ENCODE data around the gene TEX54.
"Not testable (repeated sequence)": the region's sequence is repeated elsewhere in the genome, so short reads cannot be mapped to it uniquely, and the experiment has no call there.

Gene TEX54

GRCh38 chr11:62855571-62856332 is 23.1 kb upstream of the TEX54 start:
- peak; percentile 97 for DNase-seq (ENCODE audit: low read depth)

- no peak for DNase-seq (ENCODE audit: low read depth)
Observed at GRCh38 chr11:62854825-62855570, 22.4 kb upstream of the TEX54 start.

- DNase-seq (ENCODE audit: low read depth) = no peak
Observed at GRCh38 chr11:62854013-62854824, 21.6 kb upstream of the TEX54 start.

GRCh38 chr11:62853279-62853965 is 20.8 kb upstream of the TEX54 start:
- no peak for DNase-seq (ENCODE audit: low read depth)

GRCh38 chr11:62852523-62853188 is 20.0 kb upstream of the TEX54 start:
- DNase-seq (ENCODE audit: low read depth) = no peak

DNA sequence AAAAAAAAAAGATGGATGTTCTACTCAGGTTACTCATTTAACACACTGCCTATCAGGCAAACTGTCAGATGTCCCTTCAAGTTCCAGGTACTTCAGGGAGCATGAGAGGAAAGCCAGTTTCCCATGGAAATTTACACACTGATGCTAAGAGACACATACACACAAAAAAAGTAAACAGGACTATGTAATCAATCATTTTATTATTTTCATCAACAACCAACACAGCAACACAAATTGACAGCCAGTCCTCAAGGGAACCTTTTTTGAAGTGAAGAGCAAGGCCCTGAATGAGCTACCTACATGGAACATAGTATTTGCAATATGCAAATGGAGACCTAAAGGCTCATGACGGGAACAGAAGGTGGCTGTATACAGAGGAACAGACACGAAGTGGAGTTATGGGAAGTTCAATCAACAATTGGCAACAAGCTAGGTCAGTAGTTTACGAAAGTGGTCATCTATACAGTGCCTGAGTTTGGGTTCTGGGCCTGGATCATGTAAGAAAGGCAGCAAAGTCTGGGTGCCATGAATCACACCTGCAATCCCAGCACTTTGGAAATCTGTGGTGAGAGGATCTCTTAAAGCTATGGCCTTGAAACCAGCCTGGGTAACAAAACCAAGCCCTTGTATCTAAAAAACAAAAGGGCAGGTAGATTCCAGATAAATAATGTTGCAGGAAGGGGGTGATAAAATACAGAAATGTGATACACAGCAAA is 19.3 kb upstream of the TEX54 start:
- DNase-seq (ENCODE audit: low read depth) = no peak

GRCh38 chr11:62850911-62851806 is 18.5 kb upstream of the TEX54 start:
- no peak for DNase-seq (ENCODE audit: low read depth)

- no peak for DNase-seq (ENCODE audit: low read depth)
Observed at GRCh38 chr11:62847767-62848314, 15.2 kb upstream of the TEX54 start.

DNA sequence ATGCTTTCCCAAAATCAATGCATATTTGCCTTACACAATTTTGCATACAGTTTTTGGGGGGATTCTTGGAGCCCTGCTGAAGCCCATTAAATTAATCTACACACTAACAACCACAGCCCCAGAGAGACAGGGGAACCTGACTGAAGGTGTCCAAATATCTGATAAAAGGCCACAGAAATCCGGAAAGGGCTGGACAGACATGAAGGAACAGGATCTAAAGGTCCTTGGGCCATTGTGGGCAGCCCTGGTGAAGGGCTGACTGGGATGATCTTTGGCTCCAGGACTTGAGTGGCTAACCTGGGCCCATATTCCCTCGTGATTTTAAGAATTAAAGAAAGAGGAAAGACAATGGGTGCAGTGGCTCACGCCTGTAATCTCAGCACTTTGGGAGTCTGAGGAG is 13.5 kb upstream of the TEX54 start:
- no peak for DNase-seq (ENCODE audit: low read depth)

DNA sequence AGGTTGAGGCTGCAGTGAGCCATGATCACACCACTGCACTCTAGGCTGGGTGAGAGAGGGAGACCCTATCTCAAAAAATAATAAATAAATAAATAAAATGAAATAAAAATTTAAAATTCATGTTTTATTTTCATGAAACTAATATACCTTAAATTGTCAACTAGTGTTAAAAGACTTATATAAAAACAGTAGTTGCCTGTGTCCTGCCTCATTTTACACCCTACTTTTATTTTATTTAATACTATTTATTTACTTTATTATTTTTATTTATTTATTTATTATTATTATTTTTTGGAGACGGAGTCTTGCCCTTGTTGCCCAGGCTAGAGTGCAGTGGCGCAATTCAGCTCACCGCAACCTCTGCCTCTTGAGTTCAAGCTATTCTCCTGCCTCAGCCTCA is 11.5 kb upstream of the TEX54 start:
- no peak for DNase-seq (ENCODE audit: low read depth)

- no peak for DNase-seq (ENCODE audit: low read depth)
Observed at GRCh38 chr11:62843466-62843865, 10.8 kb upstream of the TEX54 start.

GRCh38 chr11:62842891-62843290 is 10.2 kb upstream of the TEX54 start:
- DNase-seq (ENCODE audit: low read depth) = not testable (repeated sequence)

DNA sequence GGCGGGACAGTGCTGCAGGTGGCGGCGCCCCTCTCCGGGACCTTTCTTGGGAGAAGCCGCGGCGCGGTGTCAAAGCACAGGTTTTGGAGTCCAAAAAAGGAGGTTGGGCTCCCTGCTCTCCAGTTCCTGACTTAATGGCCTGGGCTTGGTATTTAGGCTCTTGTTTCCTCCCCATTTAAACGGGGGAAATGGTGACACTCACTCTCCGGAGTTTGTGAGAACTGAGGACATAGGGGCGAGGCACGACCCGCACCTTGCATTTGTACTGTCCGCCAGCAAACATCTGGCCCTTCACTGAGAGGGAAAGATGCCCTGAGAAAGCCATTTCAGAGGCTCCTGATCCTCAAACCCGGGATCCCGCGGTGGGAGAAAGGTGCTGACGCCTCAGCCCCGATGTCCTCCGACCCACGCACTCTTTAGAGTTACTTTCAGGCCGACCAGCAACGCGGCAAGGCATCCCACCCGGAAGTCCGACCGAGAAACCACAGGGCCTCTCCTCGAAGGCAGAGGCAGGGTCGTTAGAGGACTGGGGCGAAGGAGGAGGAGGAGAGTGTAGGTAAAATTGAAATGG is 9.6 kb upstream of the TEX54 start:
- DNase-seq (ENCODE audit: low read depth) = no peak

DNA sequence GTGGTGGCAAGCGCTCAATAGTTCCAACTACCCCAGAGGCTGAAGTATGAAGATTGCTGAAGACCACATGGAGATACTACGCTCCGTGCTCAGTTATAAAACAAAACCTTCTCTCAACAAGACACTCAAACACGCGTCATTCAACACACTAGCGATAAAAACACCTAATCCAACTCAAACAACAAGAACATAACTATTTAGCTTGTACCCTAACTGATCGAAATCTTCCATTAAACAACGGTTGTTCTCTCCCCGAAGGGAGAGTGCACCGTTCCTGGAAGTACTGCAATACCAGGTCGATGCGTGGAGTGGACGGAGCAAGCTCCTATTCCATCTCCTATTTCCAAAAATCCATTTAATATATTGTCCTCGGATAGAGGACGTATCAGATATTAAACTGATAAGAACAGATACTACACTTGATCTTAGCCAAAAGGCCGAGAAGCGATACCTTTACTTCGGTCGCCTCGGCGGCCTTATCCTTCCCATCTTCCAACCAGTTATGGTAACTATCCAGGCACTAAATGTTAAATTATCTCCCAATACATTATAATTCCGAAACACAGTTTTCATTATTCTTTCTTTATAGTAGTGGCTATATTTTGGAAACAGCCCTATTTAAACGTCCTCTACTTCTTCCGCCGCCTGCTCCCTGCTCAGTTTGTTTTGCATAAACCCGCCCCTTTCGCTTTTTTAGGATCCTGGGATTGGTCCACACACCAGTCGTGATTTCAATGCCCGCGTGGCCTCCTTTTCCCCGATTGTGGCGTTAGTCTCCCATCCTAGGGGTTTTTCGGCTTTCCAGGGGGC is 8.9 kb upstream of the TEX54 start:
- DNase-seq (ENCODE audit: low read depth) = peak; percentile 62

DNA sequence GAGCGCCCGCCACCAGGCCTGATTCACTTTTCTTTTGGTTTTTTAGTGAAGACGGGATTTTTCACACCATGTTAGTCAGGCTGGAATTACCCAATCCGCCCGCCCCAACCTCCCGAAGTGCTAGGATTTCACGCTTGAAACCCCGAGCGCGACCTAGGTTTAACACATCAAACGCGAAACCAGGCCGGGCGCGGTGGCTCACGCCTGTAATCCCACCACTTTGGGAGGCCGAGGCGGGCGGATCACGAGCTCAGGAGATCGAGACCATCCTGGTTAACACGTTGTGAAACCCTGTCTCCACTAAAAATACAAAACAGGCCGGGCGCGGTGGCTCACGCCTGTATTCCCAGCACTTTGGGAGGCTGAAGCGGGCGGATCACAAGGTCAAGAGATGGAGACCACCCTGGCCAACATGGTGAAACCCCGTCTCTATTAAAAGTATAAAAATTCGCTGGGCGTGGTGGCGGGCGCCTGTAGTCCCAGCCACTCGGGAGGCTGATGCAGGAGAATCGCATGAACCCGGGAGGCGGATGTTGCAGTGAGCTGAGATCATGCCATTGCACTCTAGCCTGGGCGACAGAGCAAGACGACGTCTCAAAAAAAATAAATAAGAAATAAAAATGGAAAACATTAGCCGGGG is 8.2 kb upstream of the TEX54 start:
- DNase-seq (ENCODE audit: low read depth) = peak; percentile 59

GRCh38 chr11:62839050-62839945 is 6.7 kb upstream of the TEX54 start, which contains the start of gene WDR74:
Gene WDR74 (minus strand): TSS chr11:62839590. CDS start chr11:62839570, 20 bp downstream.
- peak; percentile 85 for DNase-seq (ENCODE audit: low read depth)

GRCh38 chr11:62835336-62835735 is 2.7 kb upstream of the TEX54 start:
- DNase-seq (ENCODE audit: low read depth) = no peak

Measured in stimulated activated CD8-positive, alpha-beta memory T cell treated with anti-CD3 and anti-CD28 coated beads, Interleukin-12 subunit alpha, Interleukin-12 subunit beta, amount 100 ng/mL, for 1 hour (primary cell).